Ovary (tissue), 3 donors: ENCODE data around the gene MSLN.

Experiments
- EP300 ChIP-seq: sonication (generic); formaldehyde crosslinking; IDR thresholded peaks from one replicate; pipeline ENCODE4 v1.6.1; 2017; ENCODE audit warnings: antibody characterized with exemption
- POLR2A ChIP-seq: fragments of 450-650 bp; IDR thresholded peaks from one replicate; pipeline ENCODE4 v1.6.1; 2017; ENCODE audit warnings: antibody characterized with exemption, mild to moderate bottlenecking, moderate library complexity
- TF ChIP-seq, protein P1 (sequence below), 3 donors: fragments of 450-650 bp in 2 of 3; fragments of 200-600 bp in 1 of 3; IDR thresholded peaks; one replicate each; pipeline versions ENCODE4 v1.5.1 to v1.8.0; 2016 to 2022; ENCODE audit warnings: antibody characterized with exemption in 3 of 3, mild to moderate bottlenecking in 1 of 3
- donor health status: DM: no; HTN: no; CAD: no.

DNA sequence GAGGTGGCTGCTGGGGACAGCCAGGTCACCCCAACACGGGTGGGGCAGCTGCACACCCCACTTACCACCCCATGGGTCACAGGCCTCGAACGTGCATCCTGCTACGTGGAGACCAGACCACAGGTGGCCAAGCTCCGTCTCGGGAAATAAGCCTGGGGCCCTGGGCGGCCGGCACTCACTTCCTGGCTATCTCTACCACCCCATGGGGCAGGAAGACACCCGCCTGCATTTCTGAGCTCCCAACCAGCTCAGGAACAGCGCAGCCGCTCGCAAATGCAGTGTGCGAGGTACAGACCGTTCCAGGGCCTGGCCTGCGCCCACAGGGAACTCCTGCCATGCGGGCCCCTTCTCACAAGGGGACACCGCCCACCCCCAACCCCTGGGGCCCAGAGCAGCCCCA is 44.9 kb downstream of the MSLN start:
- TF ChIP-seq, protein P1, sequence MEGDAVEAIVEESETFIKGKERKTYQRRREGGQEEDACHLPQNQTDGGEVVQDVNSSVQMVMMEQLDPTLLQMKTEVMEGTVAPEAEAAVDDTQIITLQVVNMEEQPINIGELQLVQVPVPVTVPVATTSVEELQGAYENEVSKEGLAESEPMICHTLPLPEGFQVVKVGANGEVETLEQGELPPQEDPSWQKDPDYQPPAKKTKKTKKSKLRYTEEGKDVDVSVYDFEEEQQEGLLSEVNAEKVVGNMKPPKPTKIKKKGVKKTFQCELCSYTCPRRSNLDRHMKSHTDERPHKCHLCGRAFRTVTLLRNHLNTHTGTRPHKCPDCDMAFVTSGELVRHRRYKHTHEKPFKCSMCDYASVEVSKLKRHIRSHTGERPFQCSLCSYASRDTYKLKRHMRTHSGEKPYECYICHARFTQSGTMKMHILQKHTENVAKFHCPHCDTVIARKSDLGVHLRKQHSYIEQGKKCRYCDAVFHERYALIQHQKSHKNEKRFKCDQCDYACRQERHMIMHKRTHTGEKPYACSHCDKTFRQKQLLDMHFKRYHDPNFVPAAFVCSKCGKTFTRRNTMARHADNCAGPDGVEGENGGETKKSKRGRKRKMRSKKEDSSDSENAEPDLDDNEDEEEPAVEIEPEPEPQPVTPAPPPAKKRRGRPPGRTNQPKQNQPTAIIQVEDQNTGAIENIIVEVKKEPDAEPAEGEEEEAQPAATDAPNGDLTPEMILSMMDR (IDR thresholded peaks at IDR 0.05) = no peak
- TF ChIP-seq EP300 (no peak), POLR2A (no peak)
